Natural killer cell (primary cell): Measurements from ENCODE around the gene KAZN. TPM values are rescaled to one million over a fixed set of nuclear protein-coding genes. Genes with fewer than 3 reads are reported as not detected.

Experiments
- ATAC-seq, 3 donors: fragments of 150-1000 bp in 2 of 3; fragments of 200-7000 bp in 1 of 3; cut with Tn5 transposase; 1 replicate in 1 of 3; 2 replicates in 2 of 3; pipeline ENCODE4 v1.10.0; 2021; ENCODE audit warnings: mild to moderate bottlenecking in 2 of 3, moderate library complexity in 2 of 3
- DNase-seq, 2 donors: peaks; one replicate each; pipeline versions ENCODE4 v3.0.0 to v3.0.0-alpha.2; 2013 to 2021; ENCODE audit warnings: mixed read lengths in 1 of 2
- H3K27ac ChIP-seq: one replicate; pipeline ENCODE4 v1.5.1; 2013; ENCODE audit warnings: mild to moderate bottlenecking, low read length
- H3K27me3 ChIP-seq: one replicate; pipeline ENCODE4 v1.6.1; 2013; ENCODE audit warnings: low read length; ENCODE audit not compliant: control insufficient read depth, insufficient read depth
- H3K36me3 ChIP-seq: one replicate; pipeline ENCODE4 v1.6.1; 2013; ENCODE audit warnings: low read length; ENCODE audit not compliant: control insufficient read depth, insufficient read depth
- H3K4me1 ChIP-seq: one replicate; pipeline ENCODE4 v1.6.1; 2013; ENCODE audit warnings: low read length; ENCODE audit not compliant: control insufficient read depth, insufficient read depth
- H3K4me3 ChIP-seq: one replicate; pipeline ENCODE4 v1.5.1; 2013; ENCODE audit warnings: low read length
- H3K9me3 ChIP-seq: one replicate; pipeline ENCODE4 v1.6.1; 2013; ENCODE audit warnings: low read length; ENCODE audit not compliant: control insufficient read depth, insufficient read depth
- H3K27ac Mint-ChIP-seq, 2 donors: one replicate each; pipeline ENCODE4 v1.8.0; 2022; ENCODE audit warnings: mild to moderate bottlenecking in 2 of 2, mixed read lengths in 2 of 2, moderate library complexity in 1 of 2
- H3K27me3 Mint-ChIP-seq, 2 donors: one replicate each; pipeline ENCODE4 v1.8.0; 2022; ENCODE audit warnings: low read depth in 2 of 2, mixed read lengths in 2 of 2
- H3K36me3 Mint-ChIP-seq: one replicate; pipeline ENCODE4 v1.8.0; 2022; ENCODE audit warnings: mixed read lengths
- H3K4me1 Mint-ChIP-seq, 2 donors: one replicate each; pipeline ENCODE4 v1.8.0; 2022; ENCODE audit warnings: mixed read lengths in 2 of 2
- H3K4me3 Mint-ChIP-seq: one replicate; pipeline ENCODE4 v1.8.0; 2022; ENCODE audit warnings: mild to moderate bottlenecking, moderate library complexity, mixed read lengths
- H3K9me3 Mint-ChIP-seq, 2 donors: one replicate each; pipeline ENCODE4 v1.8.0; 2022; ENCODE audit warnings: mixed read lengths in 2 of 2
- CTCF ChIP-seq: fragments of 200-600 bp; IDR thresholded peaks from one replicate; pipeline ENCODE4 v1.8.0; 2022; ENCODE audit warnings: antibody characterized with exemption
- WGBS: methylation state at CpG from one replicate; pipeline ENCODE4 v1.1.7; 2013; ENCODE audit warnings: missing lambda C conversion rate; ENCODE audit not compliant: insufficient coverage; 5-methylcytosine and 5-hydroxymethylcytosine counted together
- intact Hi-C: fragments of 100-400 bp; cut with micrococcal nuclease; formaldehyde crosslinking; loops from one replicate; pipeline ENCODE4 v1.14.2; 2022
- total RNA-seq, 4 donors: library from RNA; stranded (reverse); fragments of 120-200 nt in 1 of 4; gene quantifications; one replicate each; pipeline versions ENCODE4 v1.2.3 to v1.2.4, GENCODE V29; 2013 to 2022

Gene KAZN
- total RNA-seq, 3 donors from 2014 or later (not counting 1 experiment from before 2014, with no cell fraction given): 1.2 to 2.0 (median 1.7) TPM

GRCh38 chr1:14780271-14780670, 181.8 kb downstream of the KAZN start:
- no peak for TF ChIP-seq CTCF
- Mint-ChIP-seq H3K9me3 (no peaks in the 10 kb centered on the region), H3K36me3 (no peaks in the 10 kb centered on the region), H3K4me3 (no peak overlapping the region), H3K27ac (no peak overlapping the region), H3K4me1 (peaks cover 0 to 9% of the 10 kb centered on the region in 2 donors), H3K27me3 (peaks cover 3 to 10% of the 10 kb centered on the region in 2 donors)
- H3K27ac ChIP-seq: no peak overlapping the region
- no peak for ATAC-seq
- H3K4me3 ChIP-seq: no peak overlapping the region
- H3K36me3 ChIP-seq: no peaks in the 10 kb centered on the region
- H3K27me3 ChIP-seq: no peaks in the 10 kb centered on the region
- H3K9me3 ChIP-seq: no peaks in the 10 kb centered on the region
- no peaks in the 10 kb centered on the region for H3K4me1 ChIP-seq
- intact Hi-C loops: loop anchor here (5.0 kb wide), 1 partner anchor 322 kb away; no protein-coding TSS in a partner anchor
- DNase-seq: no peak
- WGBS: 86% methylated on average over 1 of the region's 2 CpGs

- WGBS: 86% methylated on average over 5 of the region's 5 CpGs
- Mint-ChIP-seq H3K4me1 (peaks cover 0 to 9% of the 10 kb centered on the region in 2 donors), H3K4me3 (no peak overlapping the region), H3K9me3 (no peaks in the 10 kb centered on the region), H3K27me3 (peaks cover 3 to 18% of the 10 kb centered on the region in 2 donors), H3K27ac (no peak overlapping the region), H3K36me3 (no peaks in the 10 kb centered on the region)
- H3K9me3 ChIP-seq: no peaks in the 10 kb centered on the region
- ATAC-seq (no peak), DNase-seq (no peak)
- no peaks in the 10 kb centered on the region for H3K4me1 ChIP-seq
- H3K27me3 ChIP-seq: no peaks in the 10 kb centered on the region
- intact Hi-C loops: loop anchor here (5.0 kb wide), 1 partner anchor 320 kb away; no protein-coding TSS in a partner anchor
- no peak for TF ChIP-seq CTCF
- no peaks in the 10 kb centered on the region for H3K36me3 ChIP-seq
- H3K4me3 ChIP-seq: no peak overlapping the region
- no peak overlapping the region for H3K27ac ChIP-seq
These were observed 183.3 kb downstream of the KAZN start for GRCh38 chr1:14781811-14782210.

GRCh38 chr1:14782741-14783591, 184.5 kb downstream of the KAZN start:
- H3K27me3 ChIP-seq: no peaks in the 10 kb centered on the region
- no peak overlapping the region for H3K4me3 Mint-ChIP-seq
- 56% methylated on average over 8 of the region's 8 CpGs for WGBS
- no peak for DNase-seq
- no peak for ATAC-seq
- no peak overlapping the region for H3K27ac ChIP-seq
- no peaks in the 10 kb centered on the region for H3K9me3 ChIP-seq
- peaks cover 0 to under 1% of the 10 kb centered on the region in 2 donors for H3K4me1 Mint-ChIP-seq
- peaks cover 3 to 18% of the 10 kb centered on the region in 2 donors for H3K27me3 Mint-ChIP-seq
- H3K36me3 Mint-ChIP-seq: no peaks in the 10 kb centered on the region
- no peak for TF ChIP-seq CTCF
- intact Hi-C loops: loop anchor here (5.0 kb wide), 1 partner anchor 319 kb away; no protein-coding TSS in a partner anchor
- H3K36me3 ChIP-seq: no peaks in the 10 kb centered on the region
- no peak overlapping the region for H3K27ac Mint-ChIP-seq
- H3K9me3 Mint-ChIP-seq: no peaks in the 10 kb centered on the region
- H3K4me1 ChIP-seq: no peaks in the 10 kb centered on the region
- no peak overlapping the region for H3K4me3 ChIP-seq
